Esophagus (tissue), 2 donors: ENCODE measurements around the gene ADD2. TPM values are rescaled to one million over a fixed set of nuclear protein-coding genes. Genes with fewer than 3 reads are reported as not detected.

Experiments used
- polyA plus RNA-seq, 2 donors: library from polyadenylated mRNA; stranded (reverse); fragments of 200-250 nt; gene quantifications; one replicate each; pipeline ENCODE4 v1.2.3, GENCODE V29; 2013
- donor health status: healthy with polysubstance abuse.
- donor health status: Bipolar disorder and iron deficiency.

The ADD2 gene
- polyA plus RNA-seq, 2 donors, result 0.09 to 0.12 TPM

Other genes with a start within 250 kb of the ADD2 start
- 10 to 100 TPM; 16.3 to 24.7 TPM for gene TGFA, start 214.4 kb downstream of the ADD2 start, polyA plus RNA-seq
- under 1 TPM in 1 of 2 donors, not detected in 1; 0.07 TPM for gene FIGLA, start 22.4 kb upstream of the ADD2 start, polyA plus RNA-seq
- gene CLEC4F, start 52.4 kb upstream of the ADD2 start, polyA plus RNA-seq, result under 1 TPM; 0.14 to 0.51 TPM
- gene CD207, start 67.6 kb upstream of the ADD2 start, polyA plus RNA-seq, result 10 to 100 TPM in 1 of 2 donors, under 1 TPM in 1; 0.94 to 10.2 TPM
- gene VAX2, start 132.4 kb upstream of the ADD2 start, polyA plus RNA-seq, result under 1 TPM; 0.51 to 0.79 TPM
- gene ATP6V1B1, start 167.7 kb upstream of the ADD2 start, polyA plus RNA-seq, result under 1 TPM; 0.13 to 0.88 TPM
- gene ANKRD53, start 210.4 kb upstream of the ADD2 start, polyA plus RNA-seq, result 1 to 10 TPM in 1 of 2 donors, under 1 TPM in 1; 0.35 to 1.0 TPM
- gene TEX261, start 226.7 kb upstream of the ADD2 start, polyA plus RNA-seq, result 10 to 100 TPM; 17.5 to 23.9 TPM